Caco-2 (cell line): ENCODE measurements around the gene PERCC1. TPM values are rescaled to one million over a fixed set of nuclear protein-coding genes. Genes with fewer than 3 reads are reported as not detected.

Experiments
- BruUV-seq: library from RNA; stranded (reverse); fragments of 400-500 nt; replicated peaks from 2 replicates; lab custom pipeline; 2021; lab: Mats Ljungman, UMichigan
- CTCF ChIA-PET: fragments of 300-600 bp; sonication (Branson Sonifier 250); formaldehyde crosslinking; loops from one replicate; lab custom pipeline; 2022; ENCODE audit warnings: antibody characterized with exemption; lab: Charles Lee
- POLR2A ChIA-PET: fragments of 300-600 bp; sonication (Branson Sonifier 250); formaldehyde crosslinking; loops from one replicate; lab custom pipeline; 2022; ENCODE audit warnings: antibody characterized with exemption; lab: Charles Lee
- DNase-seq, 2 experiments: peaks; one replicate each; pipeline versions ENCODE4 v3.0.0 to v3.0.0-alpha.2; 2020 to 2022
- H3K27me3 ChIP-seq: replicated peaks from 2 replicates; pipeline ENCODE4 v1.6.0; 2011; ENCODE audit warnings: low read length; ENCODE audit not compliant: control insufficient read depth, insufficient read depth
- H3K36me3 ChIP-seq: 2 replicates; pipeline ENCODE4 v1.5.1; 2011; ENCODE audit warnings: low read length; ENCODE audit not compliant: control insufficient read depth, insufficient read depth
- H3K4me1 ChIP-seq: fragments of 250-450 bp; sonication (Bioruptor Pico); 2 replicates; pipeline ENCODE4 v1.5.1; 2020; ENCODE audit warnings: mild to moderate bottlenecking
- H3K4me3 ChIP-seq: 2 replicates; pipeline ENCODE4 v1.5.1; 2011; ENCODE audit warnings: low read depth, mild to moderate bottlenecking, control low read depth, low read length
- H3K9me3 ChIP-seq: fragments of 250-450 bp; sonication (Bioruptor Pico); 2 replicates; pipeline ENCODE4 v1.5.1; 2020; ENCODE audit warnings: mild to moderate bottlenecking, moderate library complexity
- H3K27ac Mint-ChIP-seq: one replicate; pipeline ENCODE4 v1.8.0; 2022; ENCODE audit warnings: mixed read lengths; ENCODE audit not compliant: unreplicated experiment
- H3K27me3 Mint-ChIP-seq: one replicate; pipeline ENCODE4 v1.8.0; 2022; ENCODE audit warnings: mixed read lengths; ENCODE audit not compliant: insufficient read depth, unreplicated experiment
- H3K36me3 Mint-ChIP-seq: one replicate; pipeline ENCODE4 v1.8.0; 2022; ENCODE audit warnings: mild to moderate bottlenecking, mixed read lengths; ENCODE audit not compliant: insufficient read depth, unreplicated experiment
- H3K4me1 Mint-ChIP-seq: one replicate; pipeline ENCODE4 v1.8.0; 2022; ENCODE audit warnings: low read depth, mixed read lengths; ENCODE audit not compliant: unreplicated experiment
- H3K4me3 Mint-ChIP-seq: one replicate; pipeline ENCODE4 v1.8.0; 2022; ENCODE audit warnings: mild to moderate bottlenecking, moderate library complexity, mixed read lengths; ENCODE audit not compliant: unreplicated experiment
- H3K9me3 Mint-ChIP-seq: one replicate; pipeline ENCODE4 v1.8.0; 2022; ENCODE audit warnings: mixed read lengths; ENCODE audit not compliant: unreplicated experiment
- CTCF ChIP-seq, 2 experiments: fragments of 200-600 bp in 1 of 2; IDR thresholded peaks; 1 replicate in 1 of 2; 2 replicates in 1 of 2; pipeline versions ENCODE4 v1.5.1 to v1.8.0; 2011 to 2022; ENCODE audit warnings: antibody characterized with exemption in 1 of 2, control low read depth in 1 of 2, inconsistent platforms in 1 of 2, low read depth in 1 of 2, low read length in 1 of 2, mild to moderate bottlenecking in 1 of 2, moderate library complexity in 1 of 2; ENCODE audit not compliant: insufficient read depth in 1 of 2, severe bottlenecking in 1 of 2, unreplicated experiment in 1 of 2
- intact Hi-C: fragments of 100-400 bp; cut with micrococcal nuclease; formaldehyde crosslinking; loops from one replicate; pipeline ENCODE4 v1.10.0; 2022; ENCODE audit not compliant: unreplicated experiment
- total RNA-seq: library from RNA; stranded (reverse); gene quantifications from 2 replicates; pipeline ENCODE4 v1.2.3, GENCODE V29; 2022

PERCC1 gene
- total RNA-seq, 1 experiment from 2014 or later = 2.1 TPM

GRCh38 chr16:1425616-1426370 is 5.1 kb upstream of the PERCC1 start:
- intact Hi-C loops = loop anchor here (10.0 kb wide), 1 partner anchor 49 kb away; the partner anchor contains the start of gene CLCN7
- H3K9me3 Mint-ChIP-seq = no peaks in the 10 kb centered on the region
- ChIA-PET CTCF (no interaction called here), POLR2A (no interaction called here)
- Histone ChIP-seq H3K4me3 (no peak overlapping the region), H3K27me3 (no peaks in the 10 kb centered on the region), H3K4me1 (peaks cover 13% of the 10 kb centered on the region), H3K36me3 (no peaks in the 10 kb centered on the region), H3K9me3 (peaks cover 9% of the 10 kb centered on the region)
- H3K36me3 Mint-ChIP-seq = peaks cover 12% of the 10 kb centered on the region
- TF ChIP-seq CTCF (IDR thresholded peaks at IDR 0.05; ENCODE audit: insufficient read depth in 1 of 2, low read depth in 1 of 2, low read length in 1 of 2, severe bottlenecking in 1 of 2, unreplicated experiment in 1 of 2) = no peak
- no peaks in the 10 kb centered on the region for H3K27me3 Mint-ChIP-seq
- H3K4me3 Mint-ChIP-seq = no peak overlapping the region
- no peak overlapping the region for H3K27ac Mint-ChIP-seq
- no TSS peak for BruUV-seq
- H3K4me1 Mint-ChIP-seq = no peaks in the 10 kb centered on the region
- no peak for DNase-seq

GRCh38 chr16:1426734-1427471 is 4.0 kb upstream of the PERCC1 start:
- H3K27me3 ChIP-seq = no peaks in the 10 kb centered on the region
- Mint-ChIP-seq H3K27ac (no peak overlapping the region), H3K4me1 (no peaks in the 10 kb centered on the region), H3K4me3 (no peak overlapping the region), H3K36me3 (peaks cover 6% of the 10 kb centered on the region), H3K27me3 (no peaks in the 10 kb centered on the region), H3K9me3 (no peaks in the 10 kb centered on the region)
- ChIA-PET CTCF (no interaction called here), POLR2A (no interaction called here)
- no peaks in the 10 kb centered on the region for H3K36me3 ChIP-seq
- no TSS peak for BruUV-seq
- no peak for DNase-seq
- intact Hi-C loops = loop anchor here (10.0 kb wide), 1 partner anchor 48 kb away; the partner anchor contains the start of gene CLCN7
- TF ChIP-seq CTCF (IDR thresholded peaks at IDR 0.05; ENCODE audit: insufficient read depth in 1 of 2, low read depth in 1 of 2, low read length in 1 of 2, severe bottlenecking in 1 of 2, unreplicated experiment in 1 of 2) = no peak
- peaks cover 9% of the 10 kb centered on the region for H3K9me3 ChIP-seq
- H3K4me1 ChIP-seq = peaks cover 18% of the 10 kb centered on the region
- H3K4me3 ChIP-seq = no peak overlapping the region
